GM18505 (cell line): Measurements from ENCODE around the gene PIGB.
"Not testable (repeated sequence)": the region's sequence is repeated elsewhere in the genome, so short reads cannot be mapped to it uniquely, and the experiment has no call there.

Experiments used
- ATAC-seq: cut with Tn5 transposase; IDR thresholded peaks from one replicate; pipeline ENCODE4 v1.9.1; 2021; ENCODE audit not compliant: unreplicated experiment
- POLR2A ChIP-seq: IDR thresholded peaks from 4 replicates; pipeline ENCODE4 v1.6.1; 2011; ENCODE audit warnings: borderline replicate concordance; ENCODE audit not compliant: insufficient read depth, insufficient read length; ENCODE audit errors: extremely low read depth

The PIGB gene

DNA sequence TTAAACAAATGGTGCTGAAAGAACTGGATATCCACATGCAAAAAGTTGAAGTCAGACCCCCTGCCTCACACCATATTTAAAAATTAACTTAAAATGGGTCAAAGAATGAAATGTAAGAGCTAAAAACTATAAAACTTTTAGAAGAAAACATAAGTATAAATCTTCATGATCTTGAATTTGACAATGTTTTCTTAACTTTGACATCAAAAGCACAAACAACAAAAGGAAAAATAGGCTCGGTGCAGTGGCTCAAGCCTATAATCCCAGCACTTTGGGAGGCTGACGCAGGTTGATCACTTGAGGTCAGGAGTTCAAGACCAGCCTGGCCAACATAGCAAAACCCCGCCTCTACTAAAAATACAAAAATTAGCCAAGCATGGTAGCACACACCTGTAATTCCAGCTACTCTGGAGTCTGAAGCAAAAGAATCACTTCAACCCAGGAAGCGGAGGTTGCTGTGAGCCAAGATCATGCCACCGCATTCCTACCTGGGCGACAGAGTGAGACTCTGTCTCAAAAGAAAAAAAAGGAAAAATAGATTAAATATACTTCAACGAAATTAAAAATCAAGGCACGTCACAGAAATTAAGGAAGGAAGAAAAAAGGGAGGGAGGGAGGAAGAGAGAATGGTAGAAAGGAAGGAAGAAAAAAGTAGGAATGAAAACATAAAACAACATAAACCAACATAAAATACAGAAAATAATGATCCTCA lies 30.9 kb upstream of the PIGB start:
- no peak for ATAC-seq
- TF ChIP-seq POLR2A = no peak

DNA sequence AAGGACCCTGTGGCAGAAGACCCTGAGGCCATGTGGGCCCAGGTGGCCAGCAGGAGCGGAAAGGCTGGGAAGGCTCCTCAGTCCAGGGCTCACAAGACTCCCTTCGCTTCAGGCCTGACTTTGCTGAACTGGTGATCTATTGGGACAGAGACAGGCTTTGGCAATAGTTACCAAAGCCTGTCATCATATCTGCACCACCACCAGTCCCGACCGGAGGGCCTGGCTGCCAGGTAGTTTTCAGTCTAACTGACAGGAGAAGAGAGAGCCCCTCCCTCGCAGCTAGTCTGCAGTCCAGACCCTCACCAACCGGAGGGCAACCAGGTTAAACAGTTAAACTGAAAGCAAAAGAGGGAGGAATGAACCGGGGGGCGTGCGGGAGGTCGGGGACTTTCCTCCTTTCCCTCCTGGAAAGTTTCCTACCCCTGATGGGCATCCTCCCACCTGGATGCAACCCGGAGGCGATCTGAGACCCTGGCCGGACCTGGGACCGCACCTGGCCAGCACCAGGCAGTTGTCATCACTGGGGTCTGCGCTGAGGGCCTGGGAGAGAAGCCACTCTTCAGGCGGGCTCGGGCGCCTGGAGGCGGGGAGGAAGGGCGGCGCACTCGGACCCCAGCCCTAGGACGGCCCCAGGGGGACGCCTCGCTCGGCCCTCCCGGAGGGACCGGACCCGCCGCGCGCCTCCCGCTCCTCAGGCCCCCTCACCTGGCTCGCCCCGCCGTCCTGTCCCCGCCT lies 29.8 kb upstream of the PIGB start:
- ATAC-seq = peak; percentile 44
- TF ChIP-seq POLR2A = no peak

- no peak for TF ChIP-seq POLR2A
- peak; percentile 68 for ATAC-seq
Measured at GRCh38 chr15:55289746-55290527, 29.1 kb upstream of the PIGB start, which contains the start of gene RAB27A. RAB27A (minus strand) TSS chr15:55289813; CDS start chr15:55234934, 54,879 bp downstream.

DNA sequence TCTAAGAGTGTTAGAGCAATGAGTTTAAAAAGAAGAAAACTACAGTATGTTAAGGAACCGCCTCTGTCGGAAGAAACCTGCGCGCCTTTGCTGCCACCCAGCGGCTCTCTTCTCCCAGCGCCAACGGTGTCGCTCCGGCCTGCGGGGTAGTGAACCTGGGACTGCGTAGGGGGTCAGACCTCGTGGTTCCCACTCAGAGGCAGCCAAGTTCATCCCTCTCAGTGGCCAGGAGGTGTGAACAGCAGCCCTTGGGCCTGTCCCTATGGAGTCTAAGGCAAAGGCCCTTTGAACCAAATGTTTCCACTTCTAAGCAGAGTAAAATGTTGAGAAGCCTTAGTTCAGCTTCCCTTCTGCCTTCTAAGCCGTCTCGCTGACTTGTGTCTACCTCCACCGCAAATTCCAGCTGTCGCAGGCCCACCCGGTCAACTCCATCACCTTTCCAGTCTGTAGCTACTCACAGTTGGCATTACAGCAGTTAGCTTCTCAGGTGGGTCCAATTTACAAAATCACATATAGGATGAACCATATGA lies 28.4 kb upstream of the PIGB start:
- TF ChIP-seq POLR2A = no peak
- peak; percentile 70 for ATAC-seq

DNA sequence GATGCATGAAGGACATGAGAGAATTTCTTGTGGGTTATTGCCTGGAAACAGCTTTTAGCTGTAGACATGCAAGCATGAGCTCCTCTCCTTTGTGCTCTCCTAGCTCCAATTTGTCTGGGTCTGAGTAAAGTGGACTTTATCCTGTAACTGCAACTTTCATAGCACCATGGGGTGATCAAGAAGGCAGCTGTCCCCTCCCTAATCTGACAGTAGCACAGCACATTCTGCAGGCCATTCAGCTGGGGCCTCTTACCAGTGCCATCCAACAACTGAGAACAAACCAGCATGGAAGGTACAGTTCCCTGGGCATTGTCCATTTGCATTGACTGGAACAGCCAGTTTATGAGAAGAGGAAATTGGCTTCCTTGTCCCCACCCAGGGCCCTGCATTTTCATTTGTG lies 21.7 kb upstream of the PIGB start:
- ATAC-seq = no peak
- no peak for TF ChIP-seq POLR2A

DNA sequence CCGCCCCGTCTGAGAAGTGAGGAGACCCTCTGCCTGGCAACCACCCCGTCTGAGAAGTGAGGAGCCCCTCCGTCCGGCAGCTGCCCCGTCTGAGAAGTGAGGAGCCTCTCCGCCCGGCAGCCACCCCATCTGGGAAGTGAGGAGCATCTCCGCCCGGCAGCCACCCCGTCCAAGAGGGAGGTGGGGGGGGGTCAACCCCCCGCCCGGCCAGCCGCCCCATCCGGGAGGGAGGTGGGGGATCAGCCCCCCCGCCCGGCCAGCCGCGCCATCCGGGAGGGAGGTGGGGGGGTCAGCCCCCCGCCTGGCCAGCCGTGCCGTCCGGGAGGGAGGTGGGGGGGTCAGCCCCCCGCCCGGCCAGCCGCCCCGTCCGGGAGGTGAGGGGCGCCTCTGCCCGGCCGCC lies 16.2 kb upstream of the PIGB start:
- ATAC-seq = not testable (repeated sequence)

GRCh38 chr15:55319537-55320237 lies 665 bp downstream of the PIGB start:
- peak; percentile 32 for ATAC-seq
- no peak for TF ChIP-seq POLR2A

GRCh38 chr15:55320238-55320550 lies 1.2 kb downstream of the PIGB start:
- no peak for ATAC-seq
- no peak for TF ChIP-seq POLR2A

GRCh38 chr15:55320963-55321362 lies 1.9 kb downstream of the PIGB start:
- no peak for ATAC-seq
- no peak for TF ChIP-seq POLR2A

DNA sequence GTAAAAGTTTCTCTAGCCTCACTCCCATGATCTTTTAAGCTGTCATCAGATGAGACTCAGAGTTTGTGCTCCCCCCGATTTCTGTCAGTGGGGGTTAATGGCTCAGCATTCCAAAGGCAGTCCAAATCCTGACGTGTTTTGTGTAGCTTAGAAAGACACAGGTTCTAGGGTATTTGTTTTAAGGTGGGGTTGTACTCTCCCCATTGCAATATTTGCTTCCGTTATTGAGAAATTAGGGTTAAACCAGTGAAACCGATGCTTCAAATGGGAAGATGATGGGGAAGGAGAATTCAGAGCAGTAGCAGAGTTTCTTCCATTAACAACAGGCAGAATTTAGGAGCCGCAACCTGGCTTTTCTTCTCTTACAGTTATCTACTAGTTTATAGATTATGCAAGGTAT lies 3.4 kb downstream of the PIGB start:
- no peak for TF ChIP-seq POLR2A
- ATAC-seq = no peak

GRCh38 chr15:55327387-55327786 lies 8.4 kb downstream of the PIGB start:
- no peak for TF ChIP-seq POLR2A
- no peak for ATAC-seq

- no peak for TF ChIP-seq POLR2A
- no peak for ATAC-seq
Measured at GRCh38 chr15:55334371-55334770, 15.3 kb downstream of the PIGB start.

DNA sequence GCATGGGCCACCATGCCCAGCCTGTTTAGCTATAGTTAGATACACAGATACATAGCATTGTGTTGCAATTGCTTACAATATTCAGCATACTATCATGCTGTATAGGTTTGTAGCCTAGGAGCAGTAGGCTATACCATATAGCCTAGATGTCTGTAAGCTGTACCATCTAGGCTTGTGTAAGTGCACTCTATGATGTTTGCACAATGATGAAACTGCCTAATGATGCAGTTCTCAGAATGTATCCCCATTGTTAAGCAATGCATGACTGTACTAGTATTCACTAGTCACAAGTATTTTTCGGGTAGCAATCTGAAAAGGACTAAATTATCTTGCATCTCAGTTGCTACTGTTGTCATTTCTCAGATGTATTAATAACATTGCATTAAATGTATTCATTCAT lies 16.0 kb downstream of the PIGB start:
- TF ChIP-seq POLR2A = no peak
- no peak for ATAC-seq
